ENCODE data around the gene CLUH.
"Not testable (repeated sequence)": the region's sequence is repeated elsewhere in the genome, so short reads cannot be mapped to it uniquely, and the experiment has no call there.

CLUH gene

GRCh38 chr17:2688351-2689342 is 22.9 kb downstream of the CLUH start:
- no peak overlapping the region for H3K27ac ChIP-seq (ENCODE audit: low read depth, low read length)
- H3K9ac ChIP-seq (ENCODE audit: low read length in 5 of 5): no peak overlapping the region
- H3K36me3 ChIP-seq (ENCODE audit: control insufficient read depth in 5 of 5, insufficient read depth in 5 of 5, low read length in 5 of 5): peaks cover 3 to 56% (median 43%) of the 10 kb centered on the region in 5 donors
- H3K4me1 ChIP-seq (ENCODE audit: control insufficient read depth in 5 of 5, insufficient read depth in 5 of 5, low read length in 5 of 5): peaks cover 2 to 29% (median 13%) of the 10 kb centered on the region in 5 donors
- no peaks in the 10 kb centered on the region for H3K9me3 ChIP-seq (ENCODE audit: control insufficient read depth in 5 of 5, low read length in 5 of 5)
- H3K4me3 ChIP-seq (ENCODE audit: low read depth in 1 of 5, low read length in 5 of 5): no peak overlapping the region
- H3K27me3 ChIP-seq (ENCODE audit: control insufficient read depth in 5 of 5, insufficient read depth in 4 of 5, low read length in 5 of 5): no peaks in the 10 kb centered on the region

DNA sequence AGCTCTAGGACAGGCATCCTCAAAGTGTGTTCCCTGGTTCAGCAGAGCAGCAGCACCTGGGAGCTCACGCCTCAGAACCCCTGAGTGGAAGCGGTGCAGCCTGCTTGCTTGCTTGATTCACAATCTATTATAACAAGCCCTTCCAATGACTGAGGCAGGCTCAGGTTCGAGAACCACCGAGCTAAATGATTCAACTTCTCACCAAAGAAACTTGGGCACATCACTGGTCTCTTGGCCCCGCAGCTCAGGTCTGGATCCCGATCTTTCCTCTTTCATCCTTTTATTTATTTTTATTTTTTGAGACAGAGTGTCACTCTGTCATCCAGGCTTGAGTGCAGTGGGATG is 24.5 kb downstream of the CLUH start:
- H3K9ac ChIP-seq (ENCODE audit: low read length in 5 of 5): no peak overlapping the region
- H3K36me3 ChIP-seq (ENCODE audit: control insufficient read depth in 5 of 5, insufficient read depth in 5 of 5, low read length in 5 of 5): peaks cover 18 to 56% (median 41%) of the 10 kb centered on the region in 5 donors
- H3K4me3 ChIP-seq (ENCODE audit: low read depth in 1 of 5, low read length in 5 of 5): no peak overlapping the region
- H3K4me1 ChIP-seq (ENCODE audit: control insufficient read depth in 5 of 5, insufficient read depth in 5 of 5, low read length in 5 of 5): peaks cover 2 to 29% (median 13%) of the 10 kb centered on the region in 5 donors
- H3K27ac ChIP-seq (ENCODE audit: low read depth, low read length): no peak overlapping the region
- H3K9me3 ChIP-seq (ENCODE audit: control insufficient read depth in 5 of 5, low read length in 5 of 5): no peaks in the 10 kb centered on the region
- H3K27me3 ChIP-seq (ENCODE audit: control insufficient read depth in 5 of 5, insufficient read depth in 4 of 5, low read length in 5 of 5): no peaks in the 10 kb centered on the region

DNA sequence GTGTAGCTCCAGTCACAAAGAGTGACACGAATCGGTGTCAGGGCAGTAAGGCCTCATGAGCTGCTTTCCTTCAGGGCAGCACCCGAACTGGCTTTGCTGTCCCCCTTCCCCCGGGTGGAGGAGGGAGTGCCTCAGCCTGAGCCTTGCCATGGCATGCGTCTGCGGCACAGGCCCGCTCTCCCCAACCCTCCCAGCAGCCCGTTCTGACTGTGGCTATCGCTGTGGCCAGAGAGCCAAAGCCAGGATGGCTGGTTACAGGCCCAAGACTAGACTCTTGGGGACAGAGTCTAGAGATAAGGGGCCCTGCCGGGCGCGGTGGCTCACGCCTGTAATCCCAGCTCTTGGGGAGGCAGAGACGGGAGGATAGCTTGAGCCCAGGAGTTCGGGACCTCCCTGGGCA is 25.9 kb downstream of the CLUH start:
- H3K4me3 ChIP-seq (ENCODE audit: low read depth in 1 of 5, low read length in 5 of 5): no peak overlapping the region
- no peaks in the 10 kb centered on the region for H3K9me3 ChIP-seq (ENCODE audit: control insufficient read depth in 5 of 5, low read length in 5 of 5)
- no peaks in the 10 kb centered on the region for H3K27me3 ChIP-seq (ENCODE audit: control insufficient read depth in 5 of 5, insufficient read depth in 4 of 5, low read length in 5 of 5)
- no peak overlapping the region for H3K27ac ChIP-seq (ENCODE audit: low read depth, low read length)
- H3K9ac ChIP-seq (ENCODE audit: low read length in 5 of 5): no peak overlapping the region
- peaks cover 24 to 58% (median 46%) of the 10 kb centered on the region in 5 donors for H3K36me3 ChIP-seq (ENCODE audit: control insufficient read depth in 5 of 5, insufficient read depth in 5 of 5, low read length in 5 of 5)
- H3K4me1 ChIP-seq (ENCODE audit: control insufficient read depth in 5 of 5, insufficient read depth in 5 of 5, low read length in 5 of 5): peaks cover 2 to 29% (median 13%) of the 10 kb centered on the region in 5 donors

DNA sequence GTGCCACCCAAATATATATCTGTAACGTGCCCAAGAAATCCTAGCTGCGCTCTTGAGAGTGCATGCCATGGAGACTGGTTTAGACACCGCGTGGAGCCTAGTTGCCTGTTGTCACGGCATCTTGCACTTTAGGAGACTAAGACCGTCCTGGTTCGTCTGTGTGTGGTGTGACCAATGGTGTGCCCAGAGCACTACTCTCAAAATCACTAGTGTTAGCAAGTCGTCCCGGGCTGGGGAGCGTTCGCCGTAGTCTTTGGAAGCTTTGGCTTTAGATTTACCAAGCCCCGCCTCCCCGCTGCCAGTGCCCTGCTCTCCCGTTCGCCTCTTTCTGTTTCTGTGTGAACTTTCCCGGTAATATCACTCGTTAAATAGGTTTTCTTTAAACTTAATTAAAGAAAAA is 27.0 kb downstream of the CLUH start:
- Histone ChIP-seq H3K9me3 (ENCODE audit: control insufficient read depth in 5 of 5, low read length in 5 of 5) (no peaks in the 10 kb centered on the region), H3K27me3 (ENCODE audit: control insufficient read depth in 5 of 5, insufficient read depth in 4 of 5, low read length in 5 of 5) (no peaks in the 10 kb centered on the region), H3K4me3 (ENCODE audit: low read depth in 1 of 5, low read length in 5 of 5) (no peak overlapping the region), H3K9ac (ENCODE audit: low read length in 5 of 5) (no peak overlapping the region), H3K27ac (ENCODE audit: low read depth, low read length) (no peak overlapping the region), H3K4me1 (ENCODE audit: control insufficient read depth in 5 of 5, insufficient read depth in 5 of 5, low read length in 5 of 5) (peaks cover 2 to 29% (median 13%) of the 10 kb centered on the region in 5 donors), H3K36me3 (ENCODE audit: control insufficient read depth in 5 of 5, insufficient read depth in 5 of 5, low read length in 5 of 5) (peaks cover 35 to 61% (median 49%) of the 10 kb centered on the region in 5 donors)

GRCh38 chr17:2683912-2684311 is 27.7 kb downstream of the CLUH start:
- no peaks in the 10 kb centered on the region for H3K9me3 ChIP-seq (ENCODE audit: control insufficient read depth in 5 of 5, low read length in 5 of 5)
- no peaks in the 10 kb centered on the region for H3K27me3 ChIP-seq (ENCODE audit: control insufficient read depth in 5 of 5, insufficient read depth in 4 of 5, low read length in 5 of 5)
- H3K27ac ChIP-seq (ENCODE audit: low read depth, low read length): no peak overlapping the region
- peaks cover 2 to 22% (median 13%) of the 10 kb centered on the region in 5 donors for H3K4me1 ChIP-seq (ENCODE audit: control insufficient read depth in 5 of 5, insufficient read depth in 5 of 5, low read length in 5 of 5)
- H3K4me3 ChIP-seq (ENCODE audit: low read depth in 1 of 5, low read length in 5 of 5): no peak overlapping the region
- no peak overlapping the region for H3K9ac ChIP-seq (ENCODE audit: low read length in 5 of 5)
- peaks cover 35 to 62% (median 48%) of the 10 kb centered on the region in 5 donors for H3K36me3 ChIP-seq (ENCODE audit: control insufficient read depth in 5 of 5, insufficient read depth in 5 of 5, low read length in 5 of 5)

- no peak overlapping the region for H3K9ac ChIP-seq (ENCODE audit: low read length in 5 of 5)
- H3K27me3 ChIP-seq (ENCODE audit: control insufficient read depth in 5 of 5, insufficient read depth in 4 of 5, low read length in 5 of 5): no peaks in the 10 kb centered on the region
- H3K4me3 ChIP-seq (ENCODE audit: low read depth in 1 of 5, low read length in 5 of 5): no peak overlapping the region
- H3K27ac ChIP-seq (ENCODE audit: low read depth, low read length): no peak overlapping the region
- H3K4me1 ChIP-seq (ENCODE audit: control insufficient read depth in 5 of 5, insufficient read depth in 5 of 5, low read length in 5 of 5): peaks cover 2 to 15% (median 11%) of the 10 kb centered on the region in 5 donors
- H3K9me3 ChIP-seq (ENCODE audit: control insufficient read depth in 5 of 5, low read length in 5 of 5): no peaks in the 10 kb centered on the region
- peaks cover 35 to 68% (median 54%) of the 10 kb centered on the region in 5 donors for H3K36me3 ChIP-seq (ENCODE audit: control insufficient read depth in 5 of 5, insufficient read depth in 5 of 5, low read length in 5 of 5)
Measured at GRCh38 chr17:2682176-2682938, 29.2 kb downstream of the CLUH start.

DNA sequence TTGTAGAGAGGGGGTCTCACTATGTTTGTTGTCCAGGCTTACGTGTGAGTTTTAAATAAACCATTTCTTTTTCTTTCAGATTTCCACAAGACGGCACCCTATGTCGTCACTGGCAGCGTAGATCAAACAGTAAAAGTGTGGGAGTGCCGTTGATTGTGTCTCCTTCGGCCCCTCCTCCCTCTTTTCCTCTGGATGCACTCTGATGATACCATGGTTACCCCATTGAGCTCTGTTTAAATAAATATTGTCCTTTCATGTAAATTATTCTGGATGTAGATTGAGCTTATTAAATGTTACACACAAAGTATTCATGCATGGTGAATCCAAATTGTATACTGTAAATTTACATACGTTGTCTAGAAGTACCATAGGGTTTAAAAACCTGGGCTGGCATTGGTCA is 29.9 kb downstream of the CLUH start:
- H3K4me1 ChIP-seq (ENCODE audit: control insufficient read depth in 5 of 5, insufficient read depth in 5 of 5, low read length in 5 of 5): peaks cover 0 to 9% (median 4%) of the 10 kb centered on the region in 5 donors
- H3K27me3 ChIP-seq (ENCODE audit: control insufficient read depth in 5 of 5, insufficient read depth in 4 of 5, low read length in 5 of 5): no peaks in the 10 kb centered on the region
- no peak overlapping the region for H3K27ac ChIP-seq (ENCODE audit: low read depth, low read length)
- H3K9me3 ChIP-seq (ENCODE audit: control insufficient read depth in 5 of 5, low read length in 5 of 5): no peaks in the 10 kb centered on the region
- peaks cover 39 to 73% (median 57%) of the 10 kb centered on the region in 5 donors for H3K36me3 ChIP-seq (ENCODE audit: control insufficient read depth in 5 of 5, insufficient read depth in 5 of 5, low read length in 5 of 5)
- H3K9ac ChIP-seq (ENCODE audit: low read length in 5 of 5): no peak overlapping the region
- no peak overlapping the region for H3K4me3 ChIP-seq (ENCODE audit: low read depth in 1 of 5, low read length in 5 of 5)

DNA sequence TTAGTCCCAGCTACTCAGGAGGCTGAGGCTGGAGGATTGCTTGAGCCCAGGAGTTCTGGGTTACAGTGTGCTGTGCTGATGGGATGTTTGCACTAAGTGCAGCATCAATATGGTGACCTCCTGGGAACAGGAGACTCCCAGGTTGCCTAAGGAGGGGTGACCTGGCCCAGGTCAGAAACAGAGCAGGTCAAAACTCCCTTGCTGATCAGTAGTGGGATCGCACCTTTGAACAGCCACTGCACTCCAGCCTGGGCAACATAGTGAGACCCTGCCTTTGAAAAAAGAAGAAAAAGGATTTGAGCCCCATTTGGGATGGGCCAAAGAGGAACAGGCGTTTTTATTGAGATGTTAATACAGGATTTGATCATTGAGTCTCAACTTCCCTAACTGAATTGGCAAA is 30.6 kb downstream of the CLUH start:
- H3K9me3 ChIP-seq (ENCODE audit: control insufficient read depth in 5 of 5, low read length in 5 of 5): no peaks in the 10 kb centered on the region
- H3K9ac ChIP-seq (ENCODE audit: low read length in 5 of 5): no peak overlapping the region
- H3K4me1 ChIP-seq (ENCODE audit: control insufficient read depth in 5 of 5, insufficient read depth in 5 of 5, low read length in 5 of 5): peaks cover 0 to 7% (median under 1%) of the 10 kb centered on the region in 5 donors
- H3K27me3 ChIP-seq (ENCODE audit: control insufficient read depth in 5 of 5, insufficient read depth in 4 of 5, low read length in 5 of 5): no peaks in the 10 kb centered on the region
- no peak overlapping the region for H3K27ac ChIP-seq (ENCODE audit: low read depth, low read length)
- H3K36me3 ChIP-seq (ENCODE audit: control insufficient read depth in 5 of 5, insufficient read depth in 5 of 5, low read length in 5 of 5): peaks cover 43 to 80% (median 60%) of the 10 kb centered on the region in 5 donors
- no peak overlapping the region for H3K4me3 ChIP-seq (ENCODE audit: low read depth in 1 of 5, low read length in 5 of 5)

GRCh38 chr17:2679247-2679646 is 32.3 kb downstream of the CLUH start:
- not testable (repeated sequence) for H3K27me3 ChIP-seq (ENCODE audit: control insufficient read depth in 5 of 5, insufficient read depth in 4 of 5, low read length in 5 of 5); H3K9ac ChIP-seq (ENCODE audit: low read length in 5 of 5); H3K9me3 ChIP-seq (ENCODE audit: control insufficient read depth in 5 of 5, low read length in 5 of 5); H3K27ac ChIP-seq (ENCODE audit: low read depth, low read length); H3K4me3 ChIP-seq (ENCODE audit: low read depth in 1 of 5, low read length in 5 of 5); H3K4me1 ChIP-seq (ENCODE audit: control insufficient read depth in 5 of 5, insufficient read depth in 5 of 5, low read length in 5 of 5)
- H3K36me3 ChIP-seq (ENCODE audit: control insufficient read depth in 5 of 5, insufficient read depth in 5 of 5, low read length in 5 of 5): peaks cover 42 to 81% (median 59%) of the 10 kb centered on the region in 5 donors

DNA sequence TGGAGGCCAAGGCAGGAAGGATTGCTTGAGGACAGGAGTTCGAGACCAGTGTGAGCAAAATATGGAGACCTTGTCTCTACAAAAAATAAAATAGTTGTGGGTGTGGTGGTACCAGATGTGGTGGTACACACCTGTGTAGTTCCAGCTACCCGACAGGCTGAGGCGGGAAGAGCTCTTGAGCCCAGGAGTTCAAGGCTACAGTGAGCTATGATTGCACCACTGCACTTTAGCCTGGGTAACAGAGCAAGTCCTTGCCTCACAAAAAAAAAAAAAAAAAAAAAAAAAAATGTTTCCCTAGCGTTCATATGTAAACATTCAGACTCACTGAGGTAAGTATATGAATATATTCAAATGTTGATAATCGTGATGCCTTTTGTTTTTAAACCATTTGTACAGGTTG is 39.5 kb downstream of the CLUH start:
- H3K27me3 ChIP-seq (ENCODE audit: control insufficient read depth in 5 of 5, insufficient read depth in 4 of 5, low read length in 5 of 5): no peaks in the 10 kb centered on the region
- H3K27ac ChIP-seq (ENCODE audit: low read depth, low read length): no peak overlapping the region
- no peak overlapping the region for H3K9ac ChIP-seq (ENCODE audit: low read length in 5 of 5)
- H3K4me1 ChIP-seq (ENCODE audit: control insufficient read depth in 5 of 5, insufficient read depth in 5 of 5, low read length in 5 of 5): no peaks in the 10 kb centered on the region
- H3K9me3 ChIP-seq (ENCODE audit: control insufficient read depth in 5 of 5, low read length in 5 of 5): no peaks in the 10 kb centered on the region
- peaks cover 35 to 76% (median 56%) of the 10 kb centered on the region in 5 donors for H3K36me3 ChIP-seq (ENCODE audit: control insufficient read depth in 5 of 5, insufficient read depth in 5 of 5, low read length in 5 of 5)
- no peak overlapping the region for H3K4me3 ChIP-seq (ENCODE audit: low read depth in 1 of 5, low read length in 5 of 5)
